GOT3 (cell line): ENCODE results near the gene BFSP1.

Experiments
- DNase-seq: peaks from one replicate; lab custom pipeline; 2025; ENCODE audit warnings: mixed read lengths; lab: John Stamatoyannopoulos, UW

BFSP1 gene

DNA sequence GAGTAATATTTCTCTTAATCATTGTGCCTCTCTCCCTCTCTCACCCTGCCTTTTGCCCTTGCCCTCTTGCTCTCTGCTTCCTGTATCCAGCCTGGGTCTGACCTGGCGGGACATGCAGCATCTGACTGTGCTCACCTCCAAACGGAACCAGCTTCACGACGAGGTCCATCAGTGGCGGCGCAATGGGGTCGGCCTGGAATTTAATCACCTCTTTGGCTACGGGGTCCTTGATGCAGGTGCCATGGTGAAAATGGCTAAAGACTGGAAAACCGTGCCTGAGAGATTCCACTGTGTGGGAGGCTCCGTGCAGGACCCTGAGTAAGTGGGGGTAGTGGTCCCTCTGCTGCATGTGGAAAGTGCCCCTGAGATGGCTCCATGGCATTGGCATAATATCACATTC, 65.9 kb downstream of the BFSP1 start:
- no peak for DNase-seq

DNA sequence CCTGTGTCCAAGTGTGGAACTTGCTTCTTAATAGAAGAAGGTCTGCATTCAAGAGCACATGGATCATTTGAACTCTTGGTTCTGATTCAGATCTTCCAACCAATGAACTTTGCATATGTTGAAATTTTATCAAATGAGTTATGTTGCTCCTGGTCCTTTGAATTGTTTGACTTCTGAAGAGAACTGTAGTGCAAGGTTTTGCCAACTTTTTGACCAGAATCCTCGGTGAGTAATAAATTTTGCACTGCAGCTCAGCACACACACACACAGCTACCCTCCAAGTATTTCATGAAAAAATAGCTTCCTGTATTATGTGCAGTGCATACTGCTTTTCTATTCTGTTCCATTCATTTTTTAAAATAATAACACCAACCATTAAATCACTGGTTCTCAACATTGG, 67.5 kb downstream of the BFSP1 start:
- DNase-seq, result no peak

DNA sequence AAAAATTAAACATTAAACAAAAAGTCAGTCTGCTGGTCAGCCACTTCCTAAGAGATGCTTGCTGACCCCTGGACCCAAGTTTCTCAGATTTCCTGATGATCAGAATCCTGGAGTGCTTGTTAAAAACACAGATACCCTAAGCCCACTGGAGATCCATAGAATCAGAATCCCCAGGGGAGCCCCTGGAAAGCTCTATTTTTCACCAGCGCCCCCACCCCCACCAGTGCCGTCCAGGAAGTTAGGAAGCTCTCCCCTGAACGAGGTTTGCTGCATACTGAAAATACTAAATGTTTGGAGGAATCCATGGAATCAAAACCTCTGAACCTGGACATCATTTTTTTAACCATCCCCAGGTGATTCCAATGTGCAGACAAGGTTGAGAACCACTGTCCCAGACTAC, 69.2 kb downstream of the BFSP1 start:
- no peak for DNase-seq

- DNase-seq, result no peak
These were observed 71.1 kb downstream of the BFSP1 start for GRCh38 chr20:17460119-17460518.

DNA sequence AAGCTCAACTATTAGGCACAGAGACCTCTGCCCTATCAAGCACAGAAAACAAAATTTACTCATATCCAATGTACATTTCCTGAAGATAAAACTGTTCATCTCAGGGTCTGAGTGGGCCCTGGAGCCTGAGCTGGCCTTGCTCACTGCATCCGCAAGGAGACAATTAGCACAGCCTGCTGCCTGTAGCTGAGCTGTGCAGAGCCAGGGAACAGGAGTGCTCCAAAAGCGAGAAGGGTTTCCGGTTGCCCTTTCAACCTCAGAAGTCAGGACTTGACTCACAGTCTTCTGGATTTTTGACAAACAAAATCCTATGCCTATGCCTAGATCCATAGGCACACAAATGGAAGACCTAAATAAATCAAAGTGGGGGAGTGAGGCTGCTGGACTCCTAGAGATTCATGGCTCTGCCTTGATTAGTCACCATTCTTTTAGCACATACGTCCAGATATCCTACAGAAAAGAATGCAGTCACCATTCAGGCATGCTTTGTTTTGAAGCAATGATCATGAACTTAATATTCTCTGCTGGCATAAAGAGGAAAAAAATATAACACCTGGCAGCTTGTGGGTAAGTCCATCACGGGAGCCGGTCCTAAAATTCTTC, 73.5 kb downstream of the BFSP1 start:
- DNase-seq, result no peak

GRCh38 chr20:17457079-17457478, 74.1 kb downstream of the BFSP1 start:
- DNase-seq, result no peak

DNA sequence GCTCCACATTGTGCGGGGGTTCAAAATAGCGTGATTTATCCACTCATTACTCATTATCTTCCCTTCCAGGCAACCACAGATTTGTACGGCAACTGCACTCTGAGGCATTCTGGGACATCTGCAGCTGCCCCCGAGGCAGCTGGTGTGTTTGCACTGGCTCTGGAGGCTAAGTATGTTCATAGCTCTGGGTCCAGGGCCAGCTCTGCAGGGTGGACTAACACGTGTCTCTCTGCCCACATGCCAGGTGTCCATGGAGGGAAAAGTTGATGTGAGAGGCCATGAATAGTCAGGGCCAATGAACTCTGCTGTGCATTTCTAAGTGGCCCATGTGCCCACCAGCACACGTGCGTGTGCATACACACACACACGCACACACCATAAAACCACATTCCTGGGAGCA, 74.9 kb downstream of the BFSP1 start:
- DNase-seq, result no peak

DNA sequence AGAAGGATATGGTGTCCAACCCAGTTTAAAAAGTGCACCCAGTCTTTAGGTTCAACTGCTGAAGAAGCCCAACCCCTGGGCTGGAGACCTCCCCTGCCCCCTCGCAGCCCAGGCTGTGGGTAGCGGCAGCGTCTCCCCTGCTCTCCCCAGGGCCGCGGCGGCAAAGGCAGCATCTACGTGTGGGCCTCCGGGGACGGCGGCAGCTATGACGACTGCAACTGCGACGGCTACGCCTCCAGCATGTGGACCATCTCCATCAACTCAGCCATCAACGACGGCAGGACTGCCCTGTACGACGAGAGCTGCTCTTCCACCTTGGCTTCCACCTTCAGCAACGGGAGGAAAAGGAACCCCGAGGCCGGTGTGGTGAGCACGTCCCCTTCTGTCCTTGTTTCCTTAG, 77.6 kb downstream of the BFSP1 start:
- DNase-seq, result no peak

- no peak for DNase-seq
These were observed 78.7 kb downstream of the BFSP1 start for GRCh38 chr20:17452441-17452840.

DNA sequence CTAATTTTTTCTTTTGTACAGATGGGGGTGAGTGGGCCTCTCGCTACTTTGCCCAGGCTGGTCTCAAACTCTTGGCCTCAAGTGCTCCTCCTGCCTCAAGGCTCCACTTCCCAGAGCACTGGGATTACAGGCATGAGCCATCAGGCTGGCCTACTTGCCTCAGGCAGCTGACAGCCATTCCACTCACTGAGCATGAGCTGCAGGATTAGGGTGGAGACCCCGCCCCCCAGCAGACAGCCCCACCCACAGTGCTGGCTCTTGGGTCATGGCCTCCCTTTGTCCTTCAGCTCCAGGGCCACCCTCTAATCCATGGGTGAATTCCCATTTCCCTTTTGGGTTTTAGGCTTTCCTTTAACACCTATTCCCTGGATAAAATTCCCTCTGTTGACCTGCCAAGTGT, 82.1 kb downstream of the BFSP1 start:
- DNase-seq, result no peak

- DNase-seq, result no peak
These were observed 83.1 kb downstream of the BFSP1 start for GRCh38 chr20:17448071-17448470.

DNA sequence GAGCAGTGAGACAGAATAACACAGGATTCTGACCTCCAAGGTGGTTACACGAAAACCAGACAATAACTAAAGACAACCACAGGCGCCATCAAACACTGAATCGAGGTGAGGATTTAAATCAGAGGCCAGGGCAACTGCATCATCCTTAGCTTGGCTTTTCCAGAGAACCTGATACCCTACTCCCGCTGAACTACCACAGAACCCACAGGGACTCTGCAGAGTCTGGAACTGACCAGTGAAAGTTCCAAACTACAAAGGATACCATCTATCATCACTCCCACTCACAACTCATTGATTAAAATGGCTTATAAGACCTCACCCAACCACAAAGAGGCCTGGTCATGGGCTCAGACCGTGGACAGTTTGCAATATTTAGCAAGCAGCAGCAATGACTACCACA, 85.0 kb downstream of the BFSP1 start:
- no peak for DNase-seq

- DNase-seq, result no peak
These were observed 85.6 kb downstream of the BFSP1 start for GRCh38 chr20:17445543-17445942.

DNA sequence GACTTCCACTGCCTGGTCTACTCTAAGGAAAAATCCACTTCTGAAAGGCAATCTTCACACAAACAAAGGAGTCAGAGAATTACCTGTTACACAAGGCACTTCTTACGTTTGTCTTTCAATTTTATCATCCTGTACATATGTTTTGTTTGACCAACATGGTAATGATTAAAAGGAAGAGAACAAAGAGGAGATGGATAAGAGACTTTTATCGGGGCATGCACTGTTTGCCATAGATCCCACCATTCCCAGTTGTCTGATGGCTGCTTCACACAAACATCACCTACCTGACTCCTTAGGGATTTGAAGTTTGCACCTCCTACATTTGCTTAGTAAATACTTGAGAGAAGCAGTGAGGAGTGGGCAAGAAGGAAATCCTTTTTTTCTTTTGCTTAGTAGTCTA, 87.1 kb downstream of the BFSP1 start:
- no peak for DNase-seq
